SK-N-MC (cell line): Measurements from ENCODE around the gene SGSH.

Source experiments
- EZH2 ChIP-seq: fragments of 200-600 bp; sonication (generic); IDR thresholded peaks from one replicate; pipeline ENCODE4 v1.6.1; 2017; ENCODE audit warnings: antibody characterized with exemption
- POLR2AphosphoS5 ChIP-seq: IDR thresholded peaks from 2 replicates; pipeline ENCODE4 v1.6.1; 2012; ENCODE audit warnings: mild to moderate bottlenecking, low read depth, low read length, borderline replicate concordance

- no peak for TF ChIP-seq EZH2
- TF ChIP-seq POLR2AphosphoS5 = no peak
Observed at GRCh38 chr17:80204626-80205468, 15.3 kb downstream of the SGSH start.
